Body of pancreas (tissue), 4 donors: Measurements from ENCODE around the gene RNPS1. TPM values are rescaled to one million over a fixed set of nuclear protein-coding genes. Genes with fewer than 3 reads are reported as not detected.
A peak's percentile ranks its signal among the peaks of the same experiment; 100 is the strongest.

Experiments used
- ATAC-seq: fragments of 150-250 bp; one replicate; pipeline ENCODE4 v1.9.1; 2016
- DNase-seq, 4 donors: peaks; one replicate each; pipeline ENCODE4 v3.0.0-alpha.2; 2019
- H3K27ac ChIP-seq, 4 donors: fragments of 200-600 bp; sonication (generic); 1 replicate in 3 of 4; 2 replicates in 1 of 4; pipeline versions ENCODE4 v1.5.1 to v1.6.1; 2016 to 2019; ENCODE audit warnings: mild to moderate bottlenecking in 1 of 4, mixed read lengths in 1 of 4, moderate library complexity in 1 of 4
- H3K27me3 ChIP-seq, 2 donors: fragments of 200-600 bp; sonication (generic); one replicate each; pipeline ENCODE4 v1.6.0; 2016; ENCODE audit warnings: mild to moderate bottlenecking in 1 of 2
- H3K36me3 ChIP-seq, 2 donors: fragments of 200-600 bp; sonication (generic); replicated peaks in 1 of 2; 2 replicates each; pipeline ENCODE4 v1.5.1; 2016; ENCODE audit warnings: low read depth in 2 of 2; ENCODE audit not compliant: insufficient read depth in 1 of 2
- H3K4me1 ChIP-seq: fragments of 200-600 bp; sonication (generic); one replicate; pipeline ENCODE4 v1.6.0; 2016
- H3K4me3 ChIP-seq, 2 donors: fragments of 200-600 bp; sonication (generic); 1 replicate in 1 of 2; 2 replicates in 1 of 2; pipeline ENCODE4 v1.5.1; 2016 to 2019
- H3K9me3 ChIP-seq, 3 donors: fragments of 200-600 bp; sonication (generic); 1 replicate in 2 of 3; 2 replicates in 1 of 3; pipeline ENCODE4 v1.5.1; 2016
- CTCF ChIP-seq, 7 experiments: fragments of 450-650 bp in 4 of 7; fragments of 200-600 bp in 3 of 7; sonication (generic) in 3 of 7; IDR thresholded peaks; one replicate each; pipeline ENCODE4 v1.5.1; 2016 to 2019; ENCODE audit warnings: antibody characterized with exemption in 7 of 7
- POLR2A ChIP-seq, 3 donors: fragments of 450-650 bp; IDR thresholded peaks; one replicate each; pipeline ENCODE4 v1.6.1; 2016; ENCODE audit warnings: antibody characterized with exemption in 3 of 3, mild to moderate bottlenecking in 2 of 3
- WGBS, 2 donors: methylation state at CpG; one replicate each; pipeline ENCODE4 v1.1.5; 2017; 5-methylcytosine and 5-hydroxymethylcytosine counted together
- intact Hi-C: fragments of 100-400 bp; cut with DNase I; formaldehyde crosslinking; loops from one replicate; pipeline ENCODE4 v1.15.1; 2023
- total RNA-seq, 2 donors: library from RNA; depleted of rRNA; stranded (reverse); fragments of >200 nt; gene quantifications; one replicate each; pipeline ENCODE4 v1.1.0, GENCODE V29; 2016

RNPS1 gene
- total RNA-seq, 2 donors from 2014 or later = 48.5 to 61.6 TPM

- intact Hi-C loops = no loop called here
- DNase-seq (no peak), ATAC-seq (no peak)
- Histone ChIP-seq H3K9me3 (no peaks in the 10 kb centered on the region), H3K36me3 (no peaks in the 10 kb centered on the region), H3K27me3 (no peaks in the 10 kb centered on the region), H3K27ac (no peak overlapping the region), H3K4me1 (no peaks in the 10 kb centered on the region), H3K4me3 (no peak overlapping the region)
- no peak for TF ChIP-seq POLR2A (IDR thresholded peaks at IDR 0.05)
- TF ChIP-seq CTCF (IDR thresholded peaks at IDR 0.05) = no peak
- 85 to 100% methylated on average over 2 to 27 of the region's 31 CpGs for WGBS, 2 donors
These were observed 31.4 kb upstream of the RNPS1 start for GRCh38 chr16:2299121-2299914.

GRCh38 chr16:2298621-2299020, 30.7 kb upstream of the RNPS1 start:
- intact Hi-C loops = no loop called here
- TF ChIP-seq CTCF (IDR thresholded peaks at IDR 0.05) (no peak), POLR2A (IDR thresholded peaks at IDR 0.05) (no peak)
- Histone ChIP-seq H3K4me3 (no peak overlapping the region), H3K36me3 (no peaks in the 10 kb centered on the region), H3K27me3 (no peaks in the 10 kb centered on the region), H3K27ac (no peak overlapping the region), H3K9me3 (no peaks in the 10 kb centered on the region), H3K4me1 (no peaks in the 10 kb centered on the region)
- 84 to 95% methylated on average over 7 to 9 of the region's 9 CpGs for WGBS, 2 donors
- ATAC-seq = no peak
- no peak for DNase-seq

- Histone ChIP-seq H3K4me3 (no peak overlapping the region), H3K4me1 (no peaks in the 10 kb centered on the region), H3K27ac (no peak overlapping the region), H3K9me3 (no peaks in the 10 kb centered on the region), H3K27me3 (no peaks in the 10 kb centered on the region), H3K36me3 (no peaks in the 10 kb centered on the region)
- 96% methylated on average over 11 to 12 of the region's 22 CpGs for WGBS, 2 donors
- no peak for TF ChIP-seq POLR2A (IDR thresholded peaks at IDR 0.05)
- ATAC-seq = no peak
- no peak for DNase-seq
- intact Hi-C loops = no loop called here
These were observed 29.6 kb upstream of the RNPS1 start for GRCh38 chr16:2297506-2297860.

- TF ChIP-seq POLR2A (IDR thresholded peaks at IDR 0.05) (no peak), CTCF (IDR thresholded peaks at IDR 0.05) (peak in 6 of 7 experiments; percentile 35 to 72 (median 59))
- H3K27me3 ChIP-seq = no peaks in the 10 kb centered on the region
- ATAC-seq = peak; percentile 70
- H3K9me3 ChIP-seq = no peaks in the 10 kb centered on the region
- H3K36me3 ChIP-seq = no peaks in the 10 kb centered on the region
- H3K4me1 ChIP-seq = no peaks in the 10 kb centered on the region
- peak; percentile 49 to 68 (median 64) for DNase-seq
- H3K4me3 ChIP-seq = no peak overlapping the region
- H3K27ac ChIP-seq = no peak overlapping the region
- intact Hi-C loops = no loop called here
- 72 to 75% methylated on average over 14 to 23 of the region's 23 CpGs for WGBS, 2 donors
These were observed 29.0 kb upstream of the RNPS1 start for GRCh38 chr16:2296661-2297505.

GRCh38 chr16:2295056-2295798, 27.3 kb upstream of the RNPS1 start:
- Histone ChIP-seq H3K9me3 (no peaks in the 10 kb centered on the region), H3K4me3 (no peak overlapping the region), H3K27ac (no peak overlapping the region), H3K27me3 (no peaks in the 10 kb centered on the region), H3K36me3 (peaks cover 0 to 4% of the 10 kb centered on the region in 2 donors), H3K4me1 (no peaks in the 10 kb centered on the region)
- 89 to 90% methylated on average over 9 to 21 of the region's 21 CpGs for WGBS, 2 donors
- no peak for DNase-seq
- no peak for TF ChIP-seq CTCF (IDR thresholded peaks at IDR 0.05)
- no peak for TF ChIP-seq POLR2A (IDR thresholded peaks at IDR 0.05)
- ATAC-seq = no peak
- intact Hi-C loops = no loop called here
